GM12878 (cell line): ENCODE data around the gene ATP2B1. TPM values are rescaled to one million over a fixed set of nuclear protein-coding genes. Genes with fewer than 3 reads are reported as not detected.

Experiments used
- BCL11A ChIP-seq: IDR thresholded peaks from 2 replicates; pipeline ENCODE4 v1.6.1; 2011; ENCODE audit warnings: low read depth, low read length
- BHLHE40 ChIP-seq, 2 experiments: fragments of 450-650 bp in 1 of 2; IDR thresholded peaks; 2 replicates each; pipeline ENCODE4 v1.6.1; 2011 to 2017; ENCODE audit warnings: low read depth in 2 of 2, borderline replicate concordance in 1 of 2, improper control_type of control experiment in 1 of 2, low read length in 1 of 2, mild to moderate bottlenecking in 1 of 2
- EGR1 ChIP-seq, 2 experiments: IDR thresholded peaks; 1 replicate in 1 of 2; 2 replicates in 1 of 2; pipeline ENCODE4 v1.6.1; 2011 to 2012; ENCODE audit warnings: low read depth in 2 of 2, low read length in 2 of 2, borderline replicate concordance in 1 of 2, mild to moderate bottlenecking in 1 of 2, moderate library complexity in 1 of 2
- FOS ChIP-seq: IDR thresholded peaks from 3 replicates; pipeline ENCODE4 v1.6.1; 2011; ENCODE audit warnings: borderline replicate concordance; ENCODE audit not compliant: insufficient read length; ENCODE audit errors: extremely low read depth
- FOXK2 ChIP-seq: fragments of 450-650 bp; IDR thresholded peaks from 2 replicates; pipeline ENCODE4 v1.6.1; 2017; ENCODE audit warnings: mild to moderate bottlenecking, moderate library complexity
- IKZF1 ChIP-seq: fragments of 450-650 bp; conservative IDR thresholded peaks from 2 replicates; pipeline ENCODE4 v1.6.1; 2017; ENCODE audit warnings: antibody characterized with exemption, mild to moderate bottlenecking
- LARP7 ChIP-seq: fragments of 450-650 bp; IDR thresholded peaks from 2 replicates; pipeline ENCODE4 v1.6.1; 2017; ENCODE audit warnings: mild to moderate bottlenecking
- MEF2B ChIP-seq: fragments of 450-650 bp; IDR thresholded peaks from 2 replicates; pipeline ENCODE4 v1.6.1; 2018; ENCODE audit warnings: mild to moderate bottlenecking, moderate library complexity; ENCODE audit not compliant: partially characterized antibody, poor library complexity, severe bottlenecking
- SMAD5 ChIP-seq: IDR thresholded peaks from 2 replicates; pipeline ENCODE4 v1.6.1; 2016; ENCODE audit warnings: antibody characterized with exemption, low read depth
- SMC3 ChIP-seq: IDR thresholded peaks from 2 replicates; pipeline ENCODE4 v1.6.1; 2011; ENCODE audit warnings: low read length, improper control_type of control experiment, borderline replicate concordance
- STAT3 ChIP-seq: IDR thresholded peaks from 2 replicates; pipeline ENCODE4 v1.6.1; 2011; ENCODE audit warnings: low read depth, low read length, improper control_type of control experiment
- TBL1XR1 ChIP-seq: IDR thresholded peaks from 2 replicates; pipeline ENCODE4 v1.6.1; 2012; ENCODE audit warnings: low read depth, low read length, improper control_type of control experiment
- YBX1 ChIP-seq: fragments of 450-650 bp; IDR thresholded peaks from 2 replicates; pipeline ENCODE4 v1.6.1; 2016; ENCODE audit warnings: antibody characterized with exemption
- ZNF217 ChIP-seq: fragments of 450-650 bp; IDR thresholded peaks from 2 replicates; pipeline ENCODE4 v1.6.1; 2017; ENCODE audit warnings: antibody characterized with exemption, mild to moderate bottlenecking
- ZNF24 ChIP-seq: fragments of 450-650 bp; IDR thresholded peaks from 2 replicates; pipeline ENCODE4 v1.6.1; 2017; ENCODE audit warnings: antibody characterized with exemption, mild to moderate bottlenecking
- polyA plus RNA-seq, 11 experiments: library from polyadenylated mRNA; depleted of rRNA in 4 of 11; unstranded in 6 of 11; stranded (reverse) in 5 of 11; fragments of >200 nt; fragmentation: Nextera tagmentation in 4 of 11; fragmentation: Illumina TruSeq in 1 of 11; extraction: Ambion mirVana in 4 of 11; extraction: Trizol in 1 of 11; gene quantifications; 1 replicate in 1 of 11; 2 replicates in 10 of 11; pipeline versions ENCODE4 v1.2.1 to v1.2.3, GENCODE V29; 2011 to 2016; ENCODE audit warnings: inconsistent platforms in 2 of 11, missing spikeins in 2 of 11, low read depth in 1 of 11
- total RNA-seq, 4 experiments: library from RNA; depleted of rRNA in 3 of 4; stranded (reverse); fragments of >200 nt in 3 of 4; fragmentation: Illumina TruSeq in 1 of 4; extraction: Trizol in 1 of 4; gene quantifications; 2 replicates each; pipeline versions ENCODE4 v1.2.1 to v1.2.3, GENCODE V29; 2013 to 2021
- TF ChIP-seq, protein P1 (sequence below): IDR thresholded peaks from 2 replicates; pipeline ENCODE4 v1.6.1; 2011; ENCODE audit warnings: mild to moderate bottlenecking, low read depth, low read length, moderate library complexity; ENCODE audit not compliant: insufficient replicate concordance
- TF ChIP-seq, protein P2 (sequence below): fragments of 450-650 bp; IDR thresholded peaks from 2 replicates; pipeline ENCODE4 v1.6.1; 2016; ENCODE audit warnings: mild to moderate bottlenecking
- TF ChIP-seq, protein P3 (sequence below): fragments of 450-650 bp; formaldehyde crosslinking; IDR thresholded peaks from 2 replicates; pipeline ENCODE4 v1.4.0; 2022; ENCODE audit warnings: mild to moderate bottlenecking, moderate library complexity
- TF ChIP-seq, protein P4 (sequence below): IDR thresholded peaks from 2 replicates; pipeline ENCODE4 v1.6.1; 2011; ENCODE audit warnings: borderline replicate concordance, low read depth, mild to moderate bottlenecking, moderate library complexity, mixed read lengths, low read length; ENCODE audit not compliant: insufficient read depth; ENCODE audit errors: extremely low read length
- TF ChIP-seq, protein P5 (sequence below): fragments of 150-350 bp; IDR thresholded peaks from 2 replicates; pipeline ENCODE4 v1.6.1; 2014; ENCODE audit warnings: mild to moderate bottlenecking, low read depth, low read length

Gene ATP2B1
- total and polyA plus RNA-seq, 10 of the 15 experiments (the other 5 are each of a cell fraction or from before 2014, with no cell fraction given): 15.9 to 67.8 (median 48.5) TPM

DNA sequence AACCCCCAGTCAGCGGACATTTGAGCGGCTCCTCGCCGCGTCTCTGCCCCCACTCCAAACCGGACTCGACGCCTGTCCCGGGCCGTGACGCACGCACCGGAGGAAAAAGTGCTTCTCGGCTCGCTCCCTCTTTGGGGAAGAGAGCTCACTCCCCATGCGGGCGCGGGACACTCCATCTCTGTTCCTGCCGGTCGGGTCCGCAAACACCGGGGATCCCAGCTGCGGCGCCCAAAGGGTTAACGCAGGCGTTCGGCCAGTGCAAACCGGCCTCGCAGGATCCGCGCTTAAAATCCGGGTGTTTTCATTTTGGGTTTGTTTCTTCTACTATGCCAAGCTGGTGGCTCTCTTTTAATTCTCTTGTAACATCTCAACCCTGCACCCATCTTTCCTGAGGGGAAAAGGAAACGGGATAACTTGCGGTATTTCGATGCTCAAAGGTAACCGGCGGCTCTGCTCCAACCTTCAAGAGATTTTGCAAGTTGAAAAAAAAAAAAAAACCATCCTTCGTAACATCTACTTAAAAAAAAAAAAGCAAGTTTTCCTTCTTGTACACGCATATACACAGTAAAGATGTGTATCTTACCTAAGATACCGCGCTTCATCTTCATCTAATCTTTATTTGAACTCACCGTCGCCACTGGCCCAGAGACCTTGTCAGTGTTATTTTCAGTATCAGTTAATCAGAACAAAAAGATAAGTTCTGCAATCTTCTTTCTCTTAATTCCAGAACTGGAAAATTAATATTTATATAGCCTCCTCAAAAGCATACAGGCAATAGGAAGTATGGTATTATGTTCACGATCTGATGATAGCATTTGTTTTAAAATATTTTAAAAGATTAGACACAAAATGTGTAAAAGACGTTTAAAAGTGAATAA lies 1.6 kb upstream of the ATP2B1 start (continued):
- TF ChIP-seq TBL1XR1 (no peak), BHLHE40 (IDR thresholded peaks at IDR 0.05; ENCODE audit: borderline replicate concordance in 1 of 2, low read depth in 2 of 2, low read length in 1 of 2) (no peak; a peak in 1 of 4 replicates), BCL11A (no peak), EGR1 (IDR thresholded peaks at IDR 0.05; ENCODE audit: borderline replicate concordance in 1 of 2, low read depth in 2 of 2, low read length in 2 of 2) (peak in 1 of 2 experiments; percentile 18; a peak in 1 of 3 replicates), MEF2B (no peak), STAT3 (no peak), FOXK2 (no peak), FOS (no peak), ZNF24 (no peak), IKZF1 (peak; percentile 63), SMAD5 (0 out of 2 replicates have a peak, but pooled peaks have one; percentile 12), YBX1 (no peak), SMC3 (no peak), LARP7 (peak; percentile 79), ZNF217 (peak; percentile 44; the same call in 1 of the 2 replicates)
- TF ChIP-seq, protein P1, sequence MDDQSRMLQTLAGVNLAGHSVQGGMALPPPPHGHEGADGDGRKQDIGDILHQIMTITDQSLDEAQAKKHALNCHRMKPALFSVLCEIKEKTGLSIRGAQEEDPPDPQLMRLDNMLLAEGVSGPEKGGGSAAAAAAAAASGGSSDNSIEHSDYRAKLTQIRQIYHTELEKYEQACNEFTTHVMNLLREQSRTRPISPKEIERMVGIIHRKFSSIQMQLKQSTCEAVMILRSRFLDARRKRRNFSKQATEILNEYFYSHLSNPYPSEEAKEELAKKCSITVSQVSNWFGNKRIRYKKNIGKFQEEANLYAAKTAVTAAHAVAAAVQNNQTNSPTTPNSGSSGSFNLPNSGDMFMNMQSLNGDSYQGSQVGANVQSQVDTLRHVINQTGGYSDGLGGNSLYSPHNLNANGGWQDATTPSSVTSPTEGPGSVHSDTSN: no peak
- TF ChIP-seq, protein P2, sequence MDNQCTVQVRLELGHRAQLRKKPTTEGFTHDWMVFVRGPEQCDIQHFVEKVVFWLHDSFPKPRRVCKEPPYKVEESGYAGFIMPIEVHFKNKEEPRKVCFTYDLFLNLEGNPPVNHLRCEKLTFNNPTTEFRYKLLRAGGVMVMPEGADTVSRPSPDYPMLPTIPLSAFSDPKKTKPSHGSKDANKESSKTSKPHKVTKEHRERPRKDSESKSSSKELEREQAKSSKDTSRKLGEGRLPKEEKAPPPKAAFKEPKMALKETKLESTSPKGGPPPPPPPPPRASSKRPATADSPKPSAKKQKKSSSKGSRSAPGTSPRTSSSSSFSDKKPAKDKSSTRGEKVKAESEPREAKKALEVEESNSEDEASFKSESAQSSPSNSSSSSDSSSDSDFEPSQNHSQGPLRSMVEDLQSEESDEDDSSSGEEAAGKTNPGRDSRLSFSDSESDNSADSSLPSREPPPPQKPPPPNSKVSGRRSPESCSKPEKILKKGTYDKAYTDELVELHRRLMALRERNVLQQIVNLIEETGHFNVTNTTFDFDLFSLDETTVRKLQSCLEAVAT: 0 out of 2 replicates have a peak, but pooled peaks have one; percentile 67
- TF ChIP-seq, protein P3, sequence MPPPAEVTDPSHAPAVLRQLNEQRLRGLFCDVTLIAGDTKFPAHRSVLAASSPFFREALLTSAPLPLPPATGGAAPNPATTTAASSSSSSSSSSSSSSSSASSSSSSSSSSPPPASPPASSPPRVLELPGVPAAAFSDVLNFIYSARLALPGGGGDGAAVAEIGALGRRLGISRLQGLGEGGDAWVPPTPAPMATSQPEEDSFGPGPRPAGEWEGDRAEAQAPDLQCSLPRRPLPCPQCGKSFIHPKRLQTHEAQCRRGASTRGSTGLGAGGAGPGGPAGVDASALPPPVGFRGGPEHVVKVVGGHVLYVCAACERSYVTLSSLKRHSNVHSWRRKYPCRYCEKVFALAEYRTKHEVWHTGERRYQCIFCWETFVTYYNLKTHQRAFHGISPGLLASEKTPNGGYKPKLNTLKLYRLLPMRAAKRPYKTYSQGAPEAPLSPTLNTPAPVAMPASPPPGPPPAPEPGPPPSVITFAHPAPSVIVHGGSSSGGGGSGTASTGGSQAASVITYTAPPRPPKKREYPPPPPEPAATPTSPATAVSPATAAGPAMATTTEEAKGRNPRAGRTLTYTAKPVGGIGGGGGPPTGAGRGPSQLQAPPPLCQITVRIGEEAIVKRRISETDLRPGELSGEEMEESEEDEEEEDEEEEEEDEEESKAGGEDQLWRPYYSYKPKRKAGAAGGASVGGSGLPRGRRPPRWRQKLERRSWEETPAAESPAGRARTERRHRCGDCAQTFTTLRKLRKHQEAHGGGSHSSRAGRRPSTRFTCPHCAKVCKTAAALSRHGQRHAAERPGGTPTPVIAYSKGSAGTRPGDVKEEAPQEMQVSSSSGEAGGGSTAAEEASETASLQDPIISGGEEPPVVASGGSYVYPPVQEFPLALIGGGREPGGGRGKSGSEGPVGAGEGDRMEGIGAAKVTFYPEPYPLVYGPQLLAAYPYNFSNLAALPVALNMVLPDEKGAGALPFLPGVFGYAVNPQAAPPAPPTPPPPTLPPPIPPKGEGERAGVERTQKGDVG (CRISPR knock-in tag): no peak
- TF ChIP-seq, protein P4, sequence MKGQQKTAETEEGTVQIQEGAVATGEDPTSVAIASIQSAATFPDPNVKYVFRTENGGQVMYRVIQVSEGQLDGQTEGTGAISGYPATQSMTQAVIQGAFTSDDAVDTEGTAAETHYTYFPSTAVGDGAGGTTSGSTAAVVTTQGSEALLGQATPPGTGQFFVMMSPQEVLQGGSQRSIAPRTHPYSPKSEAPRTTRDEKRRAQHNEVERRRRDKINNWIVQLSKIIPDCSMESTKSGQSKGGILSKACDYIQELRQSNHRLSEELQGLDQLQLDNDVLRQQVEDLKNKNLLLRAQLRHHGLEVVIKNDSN: no peak
- TF ChIP-seq, protein P5, sequence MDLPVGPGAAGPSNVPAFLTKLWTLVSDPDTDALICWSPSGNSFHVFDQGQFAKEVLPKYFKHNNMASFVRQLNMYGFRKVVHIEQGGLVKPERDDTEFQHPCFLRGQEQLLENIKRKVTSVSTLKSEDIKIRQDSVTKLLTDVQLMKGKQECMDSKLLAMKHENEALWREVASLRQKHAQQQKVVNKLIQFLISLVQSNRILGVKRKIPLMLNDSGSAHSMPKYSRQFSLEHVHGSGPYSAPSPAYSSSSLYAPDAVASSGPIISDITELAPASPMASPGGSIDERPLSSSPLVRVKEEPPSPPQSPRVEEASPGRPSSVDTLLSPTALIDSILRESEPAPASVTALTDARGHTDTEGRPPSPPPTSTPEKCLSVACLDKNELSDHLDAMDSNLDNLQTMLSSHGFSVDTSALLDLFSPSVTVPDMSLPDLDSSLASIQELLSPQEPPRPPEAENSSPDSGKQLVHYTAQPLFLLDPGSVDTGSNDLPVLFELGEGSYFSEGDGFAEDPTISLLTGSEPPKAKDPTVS: no peak
